ENCODE results near the gene ICA1. TPM values are rescaled to one million over a fixed set of nuclear protein-coding genes. Genes with fewer than 3 reads are reported as not detected.

Gene ICA1
- total and polyA plus RNA-seq, 2 of the 13 experiments (the other 11 are each of a cell fraction or from before 2014, with no cell fraction given) = 0.29 TPM; not detected in 1

DNA sequence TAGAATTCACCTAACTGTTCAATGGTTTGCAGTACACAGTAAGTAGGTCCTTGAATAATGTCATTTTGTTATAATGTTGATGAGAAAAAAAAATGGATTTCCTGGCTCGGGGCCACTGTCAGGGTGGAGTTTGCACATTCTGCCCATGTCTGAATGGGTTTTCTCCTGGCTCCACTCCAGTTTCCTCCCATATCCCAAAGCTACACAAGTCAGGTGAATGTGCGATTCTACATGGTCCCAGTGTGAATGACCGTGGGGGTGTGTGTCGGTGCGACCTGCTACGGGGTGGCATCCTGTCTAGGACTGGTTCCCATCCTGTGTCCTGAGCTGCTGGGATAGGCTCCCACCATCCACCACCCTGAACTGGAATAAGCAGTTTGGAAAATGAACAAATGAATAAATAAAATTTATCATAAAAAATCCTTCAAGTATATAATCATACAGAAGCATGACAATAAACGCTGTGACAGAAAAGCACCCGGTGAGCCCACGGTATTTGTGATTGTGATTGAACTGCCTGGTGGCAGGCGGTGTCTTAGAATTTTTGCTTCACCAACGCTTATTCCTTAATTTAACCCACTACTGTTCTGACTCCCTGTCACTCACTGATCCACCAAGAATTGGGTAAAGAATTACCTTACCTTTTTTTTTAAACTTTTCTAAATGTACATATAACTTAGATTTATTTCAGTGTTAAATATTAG lies 114.1 kb downstream of the ICA1 start:
- ATAC-seq (no peak), DNase-seq (ENCODE audit: low spot score) (no peak), FAIRE-seq (no peak)
- no peak overlapping the region for H3K9ac ChIP-seq (ENCODE audit: insufficient read depth, low read depth, low read length)
- no peak overlapping the region for H3K4me3 ChIP-seq (replicated peaks in 1 of 3; ENCODE audit: insufficient read depth in 1 of 3, low read depth in 2 of 3, low read length in 3 of 3)
- 51% methylated on average over 11 of the region's 11 CpGs for WGBS (ENCODE audit: low lambda C conversion rate)
- H4K20me1 ChIP-seq (ENCODE audit: insufficient read depth, low read length) = no peaks in the 10 kb centered on the region
- TF ChIP-seq PRPF4 (IDR thresholded peaks at IDR 0.05; ENCODE audit: low read depth, low read length, poor library complexity, severe bottlenecking) (no peak), ZNF768 (CRISPR knock-in tag; IDR thresholded peaks at IDR 0.05) (no peak), CBX1 (IDR thresholded peaks at IDR 0.05; ENCODE audit: low read depth) (no peak), NFIC (IDR thresholded peaks at IDR 0.05; ENCODE audit: low read length) (no peak), SIN3B (IDR thresholded peaks at IDR 0.05; ENCODE audit: low read length) (no peak), ZNF703 (CRISPR knock-in tag; IDR thresholded peaks at IDR 0.05; ENCODE audit: borderline replicate concordance) (no peak), ZMYM4 (CRISPR knock-in tag; IDR thresholded peaks at IDR 0.05) (no peak), KAT8 (CRISPR knock-in tag; IDR thresholded peaks at IDR 0.05) (no peak), KDM3A (CRISPR knock-in tag; IDR thresholded peaks at IDR 0.05; ENCODE audit: low read depth) (no peak), MIER3 (CRISPR knock-in tag; IDR thresholded peaks at IDR 0.05; ENCODE audit: borderline replicate concordance) (no peak), SALL2 (CRISPR knock-in tag; IDR thresholded peaks at IDR 0.05) (no peak), ZNF230 (CRISPR knock-in tag; IDR thresholded peaks at IDR 0.05) (no peak), WIZ (CRISPR knock-in tag; IDR thresholded peaks at IDR 0.05) (no peak), ZNF713 (CRISPR knock-in tag; IDR thresholded peaks at IDR 0.05) (no peak)
- TF ChIP-seq, protein P1, sequence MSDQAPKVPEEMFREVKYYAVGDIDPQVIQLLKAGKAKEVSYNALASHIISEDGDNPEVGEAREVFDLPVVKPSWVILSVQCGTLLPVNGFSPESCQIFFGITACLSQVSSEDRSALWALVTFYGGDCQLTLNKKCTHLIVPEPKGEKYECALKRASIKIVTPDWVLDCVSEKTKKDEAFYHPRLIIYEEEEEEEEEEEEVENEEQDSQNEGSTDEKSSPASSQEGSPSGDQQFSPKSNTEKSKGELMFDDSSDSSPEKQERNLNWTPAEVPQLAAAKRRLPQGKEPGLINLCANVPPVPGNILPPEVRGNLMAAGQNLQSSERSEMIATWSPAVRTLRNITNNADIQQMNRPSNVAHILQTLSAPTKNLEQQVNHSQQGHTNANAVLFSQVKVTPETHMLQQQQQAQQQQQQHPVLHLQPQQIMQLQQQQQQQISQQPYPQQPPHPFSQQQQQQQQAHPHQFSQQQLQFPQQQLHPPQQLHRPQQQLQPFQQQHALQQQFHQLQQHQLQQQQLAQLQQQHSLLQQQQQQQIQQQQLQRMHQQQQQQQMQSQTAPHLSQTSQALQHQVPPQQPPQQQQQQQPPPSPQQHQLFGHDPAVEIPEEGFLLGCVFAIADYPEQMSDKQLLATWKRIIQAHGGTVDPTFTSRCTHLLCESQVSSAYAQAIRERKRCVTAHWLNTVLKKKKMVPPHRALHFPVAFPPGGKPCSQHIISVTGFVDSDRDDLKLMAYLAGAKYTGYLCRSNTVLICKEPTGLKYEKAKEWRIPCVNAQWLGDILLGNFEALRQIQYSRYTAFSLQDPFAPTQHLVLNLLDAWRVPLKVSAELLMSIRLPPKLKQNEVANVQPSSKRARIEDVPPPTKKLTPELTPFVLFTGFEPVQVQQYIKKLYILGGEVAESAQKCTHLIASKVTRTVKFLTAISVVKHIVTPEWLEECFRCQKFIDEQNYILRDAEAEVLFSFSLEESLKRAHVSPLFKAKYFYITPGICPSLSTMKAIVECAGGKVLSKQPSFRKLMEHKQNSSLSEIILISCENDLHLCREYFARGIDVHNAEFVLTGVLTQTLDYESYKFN (CRISPR knock-in tag; conservative IDR thresholded peaks at IDR 0.05) = no peak
- CTCF ChIA-PET (ENCODE audit: low intra/inter-chr PET ratio, low total read pairs) = no interaction called here
- H3K36me3 ChIP-seq (replicated peaks in 1 of 2; ENCODE audit: control insufficient read depth in 1 of 2, insufficient read depth in 2 of 2, low read length in 2 of 2) = no peaks in the 10 kb centered on the region
- intact Hi-C loops (cut with micrococcal nuclease; ENCODE audit: unreplicated experiment) = no loop called here
- no peak overlapping the region for H3K4me2 ChIP-seq (ENCODE audit: low read depth, low read length)
- in situ Hi-C loops (cut with HindIII; ENCODE audit: extremely low pct_ligation_motif_present, low pct_unique_long_range_greater_than_20kb) = no loop called here
- H3K4me1 ChIP-seq (ENCODE audit: insufficient read depth, low read length) = peaks cover 7% of the 10 kb centered on the region
- H3K9me3 ChIP-seq (ENCODE audit: low read length) = no peaks in the 10 kb centered on the region
- no peak overlapping the region for H2AFZ ChIP-seq (ENCODE audit: low read length)
- H3K27ac ChIP-seq (ENCODE audit: extremely low read length, insufficient read depth, low read length) = no peak overlapping the region
- no peaks in the 10 kb centered on the region for H3K27me3 ChIP-seq (ENCODE audit: control insufficient read depth in 1 of 2, insufficient read depth in 2 of 2, low read length in 2 of 2)
- BruUV-seq (replicated peaks) = no TSS peak
- H3K79me2 ChIP-seq (ENCODE audit: insufficient read depth, low read length) = no peaks in the 10 kb centered on the region
- POLR2A ChIA-PET = interaction anchor here (0.7 kb wide), 1 partner anchor 50 kb away, joined by 3 read pairs; no protein-coding TSS in a partner anchor
